Measurements from ENCODE around the gene PRICKLE2.

The PRICKLE2 gene

DNA sequence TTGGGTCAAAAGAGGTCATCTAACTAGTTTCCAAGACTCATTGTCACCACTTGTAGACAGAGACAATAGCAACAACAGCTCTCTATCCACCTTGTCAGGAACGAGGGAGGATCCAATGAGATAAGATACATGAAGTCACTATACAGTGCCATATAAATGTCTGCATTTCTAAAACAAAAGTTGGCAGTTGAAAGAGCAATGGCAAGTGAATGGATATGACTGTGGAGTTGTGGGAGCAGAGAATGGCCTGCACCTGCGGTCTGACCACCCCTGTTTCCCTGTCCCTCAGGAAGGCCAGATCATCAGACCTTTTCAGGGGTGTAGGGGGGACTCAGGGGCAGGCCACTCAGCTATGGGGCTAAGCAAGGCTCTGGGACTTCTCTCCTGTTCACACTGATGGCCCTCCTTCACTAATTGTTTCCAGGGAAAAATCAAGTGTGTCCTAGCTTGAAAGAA is 161.3 kb downstream of the PRICKLE2 start:
- no peak for DNase-seq
- Mint-ChIP-seq H3K9me3 (no peaks in the 10 kb centered on the region), H3K27me3 (peaks cover 54% of the 10 kb centered on the region), H3K4me3 (no peak overlapping the region), H3K4me1 (no peaks in the 10 kb centered on the region), H3K27ac (no peak overlapping the region)
- no peak for ATAC-seq

DNA sequence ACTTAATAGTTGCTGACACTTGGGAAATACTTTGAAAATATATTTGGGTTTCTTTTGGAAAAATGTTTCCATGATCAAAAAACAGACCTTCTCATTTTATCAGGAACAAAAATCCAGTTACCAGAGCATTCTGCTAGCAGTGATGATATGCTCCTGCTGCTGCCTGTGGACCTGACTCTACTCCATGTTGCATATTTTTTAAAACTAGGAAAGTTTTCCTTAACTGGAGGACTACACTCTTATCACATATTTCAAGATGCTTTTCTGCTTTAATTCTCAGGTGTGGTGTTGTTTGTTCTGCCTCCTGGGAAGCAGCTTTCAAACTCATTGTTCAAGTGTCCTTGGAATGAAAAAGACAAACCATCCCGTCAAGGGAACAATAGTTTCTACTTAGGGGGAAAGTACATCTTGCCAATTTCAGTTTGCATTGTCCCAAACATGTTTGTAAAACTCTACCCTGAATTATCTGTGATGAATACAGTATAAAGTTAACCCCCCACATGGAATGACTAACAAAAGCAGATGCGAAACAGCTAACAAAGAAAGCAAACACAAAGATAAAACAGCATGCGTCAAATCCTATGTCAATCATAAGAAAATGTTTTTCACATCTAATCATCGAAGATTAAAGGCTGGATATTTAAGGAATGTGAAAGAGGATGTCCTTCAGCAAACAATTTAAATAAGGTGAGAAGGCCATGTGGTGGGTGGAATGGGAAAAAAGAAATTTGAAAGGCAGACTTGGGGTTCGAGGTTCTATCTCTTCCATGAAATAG is 161.9 kb downstream of the PRICKLE2 start:
- peaks cover 52% of the 10 kb centered on the region for H3K27me3 Mint-ChIP-seq
- DNase-seq (no peak), ATAC-seq (no peak)
- no peak overlapping the region for H3K4me3 Mint-ChIP-seq
- H3K9me3 Mint-ChIP-seq = no peaks in the 10 kb centered on the region
- H3K27ac Mint-ChIP-seq = no peak overlapping the region
- no peaks in the 10 kb centered on the region for H3K4me1 Mint-ChIP-seq

- Mint-ChIP-seq H3K27me3 (peaks cover 56% of the 10 kb centered on the region), H3K4me3 (no peak overlapping the region), H3K27ac (no peak overlapping the region), H3K9me3 (no peaks in the 10 kb centered on the region), H3K4me1 (no peaks in the 10 kb centered on the region)
- DNase-seq = no peak
- no peak for ATAC-seq
Measured at GRCh38 chr3:64061628-64062027, 163.6 kb downstream of the PRICKLE2 start.

- Mint-ChIP-seq H3K27me3 (peaks cover 66% of the 10 kb centered on the region), H3K9me3 (no peaks in the 10 kb centered on the region), H3K4me3 (no peak overlapping the region), H3K27ac (no peak overlapping the region), H3K4me1 (no peaks in the 10 kb centered on the region)
- DNase-seq = no peak
- no peak for ATAC-seq
Measured at GRCh38 chr3:64059484-64060175, 165.6 kb downstream of the PRICKLE2 start.

DNA sequence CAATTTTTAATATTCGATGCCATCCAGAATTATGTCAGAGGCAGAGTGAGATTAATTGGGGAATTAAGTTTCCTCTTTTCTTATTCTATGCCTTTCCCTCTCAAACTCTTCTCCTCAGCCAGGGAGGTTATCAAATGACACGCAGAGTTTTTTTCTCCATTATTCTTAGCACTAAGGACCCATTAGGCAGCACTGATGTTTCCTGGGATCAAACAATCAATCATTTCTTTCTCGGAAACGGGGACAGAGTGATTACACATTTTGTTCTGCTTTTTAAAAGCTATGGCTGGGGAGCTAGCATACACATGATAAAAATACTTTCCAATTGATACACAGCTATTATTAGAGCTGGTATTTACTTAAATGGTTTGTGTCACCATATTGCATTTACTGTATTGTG is 166.7 kb downstream of the PRICKLE2 start:
- Mint-ChIP-seq H3K27ac (no peak overlapping the region), H3K4me1 (no peaks in the 10 kb centered on the region), H3K27me3 (peaks cover 60% of the 10 kb centered on the region), H3K9me3 (no peaks in the 10 kb centered on the region), H3K4me3 (no peak overlapping the region)
- ATAC-seq (no peak), DNase-seq (no peak)

- no peak overlapping the region for H3K4me3 Mint-ChIP-seq
- no peaks in the 10 kb centered on the region for H3K4me1 Mint-ChIP-seq
- DNase-seq = no peak
- peaks cover 55% of the 10 kb centered on the region for H3K27me3 Mint-ChIP-seq
- H3K27ac Mint-ChIP-seq = no peak overlapping the region
- no peaks in the 10 kb centered on the region for H3K9me3 Mint-ChIP-seq
- no peak for ATAC-seq
Measured at GRCh38 chr3:64057231-64057630, 168.0 kb downstream of the PRICKLE2 start.

DNA sequence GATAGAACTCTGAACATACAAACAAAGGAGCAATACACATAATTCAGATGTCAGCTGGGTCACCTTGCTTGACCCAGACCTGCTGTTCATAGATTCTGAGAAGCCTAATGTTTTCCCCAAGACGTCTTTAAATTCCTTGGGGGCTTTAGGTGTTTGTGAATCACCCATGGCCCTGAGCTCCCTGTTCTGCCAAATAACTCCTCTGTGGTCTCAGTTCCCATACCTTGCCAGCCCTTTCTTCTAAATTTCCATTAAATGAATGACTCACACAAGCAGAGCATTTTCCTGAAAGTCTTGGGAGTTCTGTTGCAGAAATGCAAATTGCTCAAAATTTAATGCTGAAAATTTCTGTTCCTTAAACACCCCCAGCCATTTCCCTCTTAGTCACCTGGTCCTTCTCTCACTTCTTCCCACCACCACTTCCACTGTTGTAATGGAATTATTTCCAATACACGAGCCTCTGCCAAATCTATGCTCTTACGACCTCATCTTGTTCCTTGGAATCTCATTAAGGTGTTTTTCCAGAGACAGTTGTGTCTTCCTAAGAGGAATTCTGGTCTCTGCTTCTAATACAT is 168.6 kb downstream of the PRICKLE2 start:
- Mint-ChIP-seq H3K4me3 (no peak overlapping the region), H3K27me3 (peaks cover 55% of the 10 kb centered on the region)
- no peak for DNase-seq

DNA sequence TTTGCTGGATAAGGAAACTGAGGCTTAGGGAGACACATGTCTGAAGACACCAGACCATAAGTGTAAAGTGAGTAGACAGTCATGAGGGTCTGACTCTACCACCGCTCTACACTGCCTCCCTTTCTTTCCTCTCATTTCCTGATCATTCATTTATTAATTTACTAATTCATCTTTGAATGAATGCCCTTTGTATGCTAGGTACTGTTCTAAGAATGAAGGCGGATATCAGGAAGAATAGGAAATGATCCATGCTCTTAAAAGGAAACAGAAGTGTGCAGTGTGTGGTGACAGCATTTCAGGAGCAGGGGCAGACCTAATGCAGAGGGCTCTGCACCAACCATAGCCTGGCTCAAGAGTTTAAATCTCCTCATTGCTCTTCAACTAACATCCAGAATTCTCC is 170.2 kb downstream of the PRICKLE2 start:
- H3K4me1 Mint-ChIP-seq = no peaks in the 10 kb centered on the region
- peaks cover 46% of the 10 kb centered on the region for H3K27me3 Mint-ChIP-seq
- no peak overlapping the region for H3K4me3 Mint-ChIP-seq
- no peak overlapping the region for H3K27ac Mint-ChIP-seq
- H3K9me3 Mint-ChIP-seq = no peaks in the 10 kb centered on the region
- DNase-seq = no peak
- no peak for ATAC-seq

More for the DNA sequence above, 168.6 kb downstream of the PRICKLE2 start:
- no peak for ATAC-seq
- Mint-ChIP-seq H3K9me3 (no peaks in the 10 kb centered on the region), H3K4me1 (no peaks in the 10 kb centered on the region), H3K27ac (no peak overlapping the region)

DNA sequence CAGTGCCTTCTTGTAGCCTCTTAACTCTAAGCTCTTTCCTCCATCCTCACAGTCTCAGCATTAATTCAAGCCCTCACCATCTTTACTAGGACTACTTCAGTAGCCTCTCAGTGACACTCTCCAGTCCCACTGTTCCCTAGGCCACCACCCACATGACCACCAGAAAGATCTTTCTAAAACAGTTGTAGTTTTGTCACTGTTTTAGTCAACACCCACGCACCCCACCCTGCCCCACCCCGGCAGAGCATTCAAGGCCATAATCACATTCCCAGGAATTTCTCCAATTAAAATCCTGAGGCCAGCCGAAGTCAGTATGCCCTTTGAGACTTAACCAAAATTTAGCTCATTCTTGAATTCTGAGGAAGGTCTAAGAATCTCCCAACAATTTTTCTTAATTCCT is 170.8 kb downstream of the PRICKLE2 start:
- no peak overlapping the region for H3K27ac Mint-ChIP-seq
- ATAC-seq = no peak
- no peak overlapping the region for H3K4me3 Mint-ChIP-seq
- no peaks in the 10 kb centered on the region for H3K9me3 Mint-ChIP-seq
- DNase-seq = no peak
- H3K4me1 Mint-ChIP-seq = no peaks in the 10 kb centered on the region
- H3K27me3 Mint-ChIP-seq = peaks cover 49% of the 10 kb centered on the region

GRCh38 chr3:64053581-64053980 is 171.7 kb downstream of the PRICKLE2 start:
- H3K4me3 Mint-ChIP-seq = no peak overlapping the region
- H3K4me1 Mint-ChIP-seq = peaks cover 5% of the 10 kb centered on the region
- peaks cover 46% of the 10 kb centered on the region for H3K27me3 Mint-ChIP-seq
- H3K27ac Mint-ChIP-seq = no peak overlapping the region
- H3K9me3 Mint-ChIP-seq = no peaks in the 10 kb centered on the region
- DNase-seq (no peak), ATAC-seq (no peak)

DNA sequence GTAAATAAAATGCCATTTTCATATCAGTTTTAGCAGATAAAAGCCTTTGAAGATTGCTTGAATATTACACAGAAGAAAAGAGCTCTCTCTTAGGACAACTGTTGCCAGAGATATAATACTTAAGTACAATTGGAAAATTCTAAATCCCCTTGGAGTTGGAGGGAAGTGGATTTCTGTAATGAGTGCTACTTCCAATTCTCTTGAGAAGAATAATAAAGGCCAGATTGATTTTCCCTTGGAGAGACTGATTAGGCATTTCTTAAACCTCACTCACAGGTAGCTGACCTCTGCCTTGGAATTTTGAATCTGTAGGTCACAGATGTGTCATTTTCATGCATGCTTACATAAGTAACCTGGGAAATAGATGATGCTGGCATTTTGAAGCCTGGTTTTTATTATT is 172.1 kb downstream of the PRICKLE2 start:
- peaks cover 41% of the 10 kb centered on the region for H3K27me3 Mint-ChIP-seq
- no peak for DNase-seq
- peaks cover 10% of the 10 kb centered on the region for H3K4me1 Mint-ChIP-seq
- ATAC-seq = no peak
- no peak overlapping the region for H3K4me3 Mint-ChIP-seq
- no peak overlapping the region for H3K27ac Mint-ChIP-seq
- H3K9me3 Mint-ChIP-seq = no peaks in the 10 kb centered on the region

DNA sequence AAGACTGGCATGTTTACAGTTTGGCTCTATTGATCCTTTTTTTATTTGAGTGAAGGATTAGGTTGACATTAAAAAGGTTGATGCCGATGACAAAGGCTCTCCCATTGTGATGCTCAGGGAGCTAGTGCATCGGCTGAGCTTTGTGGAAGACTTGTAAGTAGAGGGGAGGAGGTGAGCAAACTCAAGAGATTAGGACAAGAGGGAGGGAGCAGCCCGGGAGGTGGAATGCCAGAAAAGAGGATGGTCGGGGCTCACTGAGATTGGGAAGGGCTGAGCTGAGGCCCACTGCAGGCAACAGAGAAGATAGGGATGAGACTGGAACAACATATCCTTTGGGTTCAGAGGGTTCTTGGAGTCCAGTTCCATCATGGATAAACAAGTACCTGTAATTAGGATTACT is 175.4 kb downstream of the PRICKLE2 start:
- no peak overlapping the region for H3K4me3 Mint-ChIP-seq
- H3K27ac Mint-ChIP-seq = no peak overlapping the region
- H3K4me1 Mint-ChIP-seq = peaks cover 11% of the 10 kb centered on the region
- no peak for ATAC-seq
- H3K27me3 Mint-ChIP-seq = peaks cover 33% of the 10 kb centered on the region
- DNase-seq = no peak
- no peaks in the 10 kb centered on the region for H3K9me3 Mint-ChIP-seq

DNA sequence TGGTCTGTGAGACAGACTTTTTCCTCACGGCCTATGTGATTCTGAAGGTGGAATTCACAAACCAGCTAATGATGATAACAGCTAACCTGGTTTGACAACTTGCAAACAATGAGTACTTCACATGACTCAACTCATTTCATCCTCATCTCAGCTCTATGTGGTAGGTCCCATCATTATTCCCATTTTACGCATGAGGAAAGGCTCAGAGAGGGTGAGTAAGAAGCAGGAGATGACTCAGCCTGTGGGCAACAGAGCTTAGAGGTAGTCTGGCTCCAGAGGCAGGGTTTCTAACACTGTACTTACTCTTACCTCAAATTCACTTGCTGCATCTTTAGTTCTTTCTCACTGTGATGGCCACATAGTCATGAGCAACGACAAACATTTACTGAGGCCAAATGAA is 176.1 kb downstream of the PRICKLE2 start:
- H3K4me1 Mint-ChIP-seq = peaks cover 11% of the 10 kb centered on the region
- H3K27me3 Mint-ChIP-seq = peaks cover 37% of the 10 kb centered on the region
- H3K4me3 Mint-ChIP-seq = no peak overlapping the region
- no peaks in the 10 kb centered on the region for H3K9me3 Mint-ChIP-seq
- DNase-seq (no peak), ATAC-seq (peak; percentile 65)
- no peak overlapping the region for H3K27ac Mint-ChIP-seq

- ATAC-seq = peak; percentile 82
- H3K27ac Mint-ChIP-seq = no peak overlapping the region
- H3K27me3 Mint-ChIP-seq = peaks cover 42% of the 10 kb centered on the region
- peaks cover 11% of the 10 kb centered on the region for H3K4me1 Mint-ChIP-seq
- H3K4me3 Mint-ChIP-seq = no peak overlapping the region
- H3K9me3 Mint-ChIP-seq = no peaks in the 10 kb centered on the region
- peak in 1 of 2 donors; percentile 18 for DNase-seq
Measured at GRCh38 chr3:64048631-64049061, 176.6 kb downstream of the PRICKLE2 start.

- peaks cover 11% of the 10 kb centered on the region for H3K4me1 Mint-ChIP-seq
- no peaks in the 10 kb centered on the region for H3K9me3 Mint-ChIP-seq
- no peak for ATAC-seq
- no peak for DNase-seq
- no peak overlapping the region for H3K27ac Mint-ChIP-seq
- H3K27me3 Mint-ChIP-seq = peaks cover 44% of the 10 kb centered on the region
- H3K4me3 Mint-ChIP-seq = no peak overlapping the region
Measured at GRCh38 chr3:64047787-64048186, 177.5 kb downstream of the PRICKLE2 start.

GRCh38 chr3:64046996-64047594 is 178.2 kb downstream of the PRICKLE2 start:
- H3K9me3 Mint-ChIP-seq = no peaks in the 10 kb centered on the region

More at GRCh38 chr3:64046996-64047594, 178.2 kb downstream of the PRICKLE2 start:
- Mint-ChIP-seq H3K27me3 (peaks cover 46% of the 10 kb centered on the region), H3K27ac (no peak overlapping the region), H3K4me3 (no peak overlapping the region), H3K4me1 (peaks cover 11% of the 10 kb centered on the region)
- ATAC-seq = no peak
- no peak for DNase-seq

Measured in stimulated activated naive CD8-positive, alpha-beta T cell treated with anti-CD3 and anti-CD28 coated beads, Interleukin-15, amount 100 ng/mL, for 72 hours (primary cell).